Lung (tissue), 12 donors: Measurements from ENCODE around the gene STH. TPM values are rescaled to one million over a fixed set of nuclear protein-coding genes. Genes with fewer than 3 reads are reported as not detected.

Source experiments
- ATAC-seq: fragments of 200-7000 bp; cut with Tn5 transposase; one replicate; pipeline ENCODE4 v1.9.1; 2020; ENCODE audit warnings: moderate number of reproducible peaks; ENCODE audit not compliant: insufficient read depth, low FRiP score
- DNase-seq, 3 donors: peaks; one replicate each; pipeline ENCODE4 v3.0.0-alpha.2; 2013 to 2017
- H3K27ac ChIP-seq, 2 donors: one replicate each; pipeline ENCODE4 v1.5.1; 2013; ENCODE audit warnings: mild to moderate bottlenecking in 2 of 2, moderate library complexity in 2 of 2, control low read depth in 1 of 2, inconsistent platforms in 1 of 2, low read depth in 1 of 2, low read length in 1 of 2
- H3K27me3 ChIP-seq, 3 donors: one replicate each; pipeline ENCODE4 v1.5.1; 2013; ENCODE audit warnings: low read length in 2 of 3; ENCODE audit not compliant: control insufficient read depth in 3 of 3, insufficient read depth in 3 of 3
- H3K36me3 ChIP-seq, 4 donors: one replicate each; pipeline ENCODE4 v1.5.1; 2013; ENCODE audit warnings: low read length in 4 of 4, mild to moderate bottlenecking in 1 of 4, moderate library complexity in 1 of 4; ENCODE audit not compliant: control insufficient read depth in 4 of 4, insufficient read depth in 4 of 4
- H3K4me1 ChIP-seq, 5 donors: one replicate each; pipeline ENCODE4 v1.5.1; 2013; ENCODE audit warnings: low read length in 5 of 5, mild to moderate bottlenecking in 2 of 5, moderate library complexity in 1 of 5; ENCODE audit not compliant: control insufficient read depth in 5 of 5, insufficient read depth in 5 of 5
- H3K4me3 ChIP-seq: one replicate; pipeline ENCODE4 v1.5.1; 2013; ENCODE audit warnings: mild to moderate bottlenecking, control low read depth, moderate library complexity
- H3K9ac ChIP-seq, 2 donors: one replicate each; pipeline ENCODE4 v1.5.1; 2013; ENCODE audit warnings: low read length in 2 of 2, control low read depth in 1 of 2; ENCODE audit not compliant: insufficient read depth in 1 of 2
- H3K9me3 ChIP-seq, 4 donors: one replicate each; pipeline ENCODE4 v1.5.1; 2013; ENCODE audit warnings: low read length in 3 of 4, mild to moderate bottlenecking in 1 of 4, moderate library complexity in 1 of 4; ENCODE audit not compliant: control insufficient read depth in 4 of 4, insufficient read depth in 3 of 4
- WGBS, 2 donors: extraction: QIAGEN DNeasy Blood & Tissue Kit; methylation state at CpG; one replicate each; pipeline ENCODE4 v1.1.7; 2013; 5-methylcytosine and 5-hydroxymethylcytosine counted together
- polyA plus RNA-seq, 2 donors: library from polyadenylated mRNA; stranded (reverse); fragments of 200-250 nt; gene quantifications; one replicate each; pipeline ENCODE4 v1.2.1, GENCODE V29; 2013
- total RNA-seq, 2 donors: library from RNA; depleted of rRNA in 1 of 2; stranded (reverse); fragments of >200 nt in 1 of 2; gene quantifications; one replicate each; pipeline ENCODE4 v1.2.1, GENCODE V29; 2014 to 2021
- TF ChIP-seq, protein P1 (sequence below): IDR thresholded peaks from 2 replicates; pipeline ENCODE4 v1.5.1; 2012; ENCODE audit warnings: mild to moderate bottlenecking; ENCODE audit errors: control extremely low read depth, extremely low read depth
- donor health status: control.
- donor health status: control.
- donor health status: Bipolar disorder and iron deficiency.
- donor health status: healthy.
- donor health status: DM: yes; HTN: yes; CAD: no.

Gene STH
- total and polyA plus RNA-seq, 4 donors = not detected

DNA sequence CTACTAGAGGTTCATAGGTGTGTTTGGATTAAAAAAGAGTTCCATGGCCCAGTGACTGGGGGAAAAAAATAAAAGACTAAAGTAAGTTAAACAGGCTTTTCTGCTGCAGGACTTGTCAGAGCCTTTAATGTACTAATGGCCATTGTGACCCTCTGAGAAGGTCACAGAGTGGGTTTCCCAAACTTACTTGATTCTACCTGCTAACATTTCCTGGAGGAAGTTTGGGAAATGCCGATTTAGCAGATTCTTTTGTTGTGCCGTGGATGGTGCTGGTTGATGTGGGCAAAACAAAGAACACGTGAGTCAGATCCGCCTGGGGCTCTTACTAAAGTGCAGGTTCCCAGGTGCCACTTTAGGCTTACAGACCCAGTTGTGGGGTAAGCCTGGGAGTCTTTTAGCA, 13.6 kb upstream of the STH start:
- TF ChIP-seq, protein P1, sequence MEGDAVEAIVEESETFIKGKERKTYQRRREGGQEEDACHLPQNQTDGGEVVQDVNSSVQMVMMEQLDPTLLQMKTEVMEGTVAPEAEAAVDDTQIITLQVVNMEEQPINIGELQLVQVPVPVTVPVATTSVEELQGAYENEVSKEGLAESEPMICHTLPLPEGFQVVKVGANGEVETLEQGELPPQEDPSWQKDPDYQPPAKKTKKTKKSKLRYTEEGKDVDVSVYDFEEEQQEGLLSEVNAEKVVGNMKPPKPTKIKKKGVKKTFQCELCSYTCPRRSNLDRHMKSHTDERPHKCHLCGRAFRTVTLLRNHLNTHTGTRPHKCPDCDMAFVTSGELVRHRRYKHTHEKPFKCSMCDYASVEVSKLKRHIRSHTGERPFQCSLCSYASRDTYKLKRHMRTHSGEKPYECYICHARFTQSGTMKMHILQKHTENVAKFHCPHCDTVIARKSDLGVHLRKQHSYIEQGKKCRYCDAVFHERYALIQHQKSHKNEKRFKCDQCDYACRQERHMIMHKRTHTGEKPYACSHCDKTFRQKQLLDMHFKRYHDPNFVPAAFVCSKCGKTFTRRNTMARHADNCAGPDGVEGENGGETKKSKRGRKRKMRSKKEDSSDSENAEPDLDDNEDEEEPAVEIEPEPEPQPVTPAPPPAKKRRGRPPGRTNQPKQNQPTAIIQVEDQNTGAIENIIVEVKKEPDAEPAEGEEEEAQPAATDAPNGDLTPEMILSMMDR = no peak
- Histone ChIP-seq H3K9ac (no peak overlapping the region), H3K4me3 (no peak overlapping the region), H3K4me1 (no peaks in the 10 kb centered on the region), H3K9me3 (no peaks in the 10 kb centered on the region), H3K27me3 (no peaks in the 10 kb centered on the region), H3K36me3 (no peaks in the 10 kb centered on the region), H3K27ac (no peak overlapping the region)
- DNase-seq (no peak), ATAC-seq (no peak)
- WGBS, 2 donors = 74 to 75% methylated on average over 4 of the region's 4 CpGs

DNA sequence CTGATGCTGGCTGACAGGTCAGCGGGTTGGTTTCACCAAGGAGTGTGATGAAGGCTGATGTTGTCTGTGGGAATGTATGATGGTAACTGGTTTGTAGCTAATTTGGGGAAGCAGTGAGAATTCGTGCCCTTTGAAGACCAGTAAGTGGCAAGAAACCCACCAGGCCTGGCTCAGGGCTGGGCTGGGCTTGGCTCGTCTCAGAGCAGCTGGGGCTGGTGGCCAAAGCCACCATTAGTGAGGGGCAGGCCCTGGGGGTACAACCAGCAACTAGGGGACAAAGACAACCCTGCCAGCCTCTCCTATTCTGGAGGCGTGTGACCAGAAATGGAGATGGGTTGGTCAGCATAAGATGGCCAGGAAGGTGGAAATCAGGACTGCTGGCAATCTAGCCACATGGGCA, 13.0 kb upstream of the STH start:
- no peak overlapping the region for H3K27ac ChIP-seq
- no peak overlapping the region for H3K4me3 ChIP-seq
- no peaks in the 10 kb centered on the region for H3K36me3 ChIP-seq
- H3K9ac ChIP-seq = no peak overlapping the region
- TF ChIP-seq, protein P1 = no peak
- H3K27me3 ChIP-seq = no peaks in the 10 kb centered on the region
- 89 to 90% methylated on average over 4 of the region's 4 CpGs for WGBS, 2 donors
- no peaks in the 10 kb centered on the region for H3K4me1 ChIP-seq
- ATAC-seq (no peak), DNase-seq (no peak)
- no peaks in the 10 kb centered on the region for H3K9me3 ChIP-seq

DNA sequence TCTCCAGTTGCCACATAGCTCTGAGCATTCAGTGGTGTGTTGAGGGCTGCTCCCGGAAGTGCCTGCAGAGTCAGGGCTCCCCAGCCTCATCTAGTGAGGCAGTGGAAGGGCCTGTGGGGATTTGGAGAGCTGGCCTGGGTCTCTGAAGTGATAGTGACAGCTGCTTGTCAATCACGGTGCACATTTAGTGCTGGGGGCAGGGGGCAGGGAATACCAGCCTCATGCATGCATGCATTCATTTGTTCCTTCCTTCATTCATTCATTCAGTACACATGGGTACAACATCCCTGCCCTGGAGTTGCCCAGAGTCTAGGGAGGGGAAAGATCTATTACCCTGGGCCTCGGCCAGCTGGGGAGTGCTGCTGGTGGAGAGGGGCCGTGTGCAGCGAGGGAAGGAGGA, 11.3 kb upstream of the STH start:
- Histone ChIP-seq H3K36me3 (no peaks in the 10 kb centered on the region), H3K27me3 (no peaks in the 10 kb centered on the region), H3K9ac (no peak overlapping the region), H3K9me3 (no peaks in the 10 kb centered on the region), H3K27ac (no peak overlapping the region), H3K4me3 (no peak overlapping the region), H3K4me1 (no peaks in the 10 kb centered on the region)
- WGBS, 2 donors = 78 to 87% methylated on average over 5 of the region's 5 CpGs
- no peak for ATAC-seq
- TF ChIP-seq, protein P1 = no peak
- no peak for DNase-seq

DNA sequence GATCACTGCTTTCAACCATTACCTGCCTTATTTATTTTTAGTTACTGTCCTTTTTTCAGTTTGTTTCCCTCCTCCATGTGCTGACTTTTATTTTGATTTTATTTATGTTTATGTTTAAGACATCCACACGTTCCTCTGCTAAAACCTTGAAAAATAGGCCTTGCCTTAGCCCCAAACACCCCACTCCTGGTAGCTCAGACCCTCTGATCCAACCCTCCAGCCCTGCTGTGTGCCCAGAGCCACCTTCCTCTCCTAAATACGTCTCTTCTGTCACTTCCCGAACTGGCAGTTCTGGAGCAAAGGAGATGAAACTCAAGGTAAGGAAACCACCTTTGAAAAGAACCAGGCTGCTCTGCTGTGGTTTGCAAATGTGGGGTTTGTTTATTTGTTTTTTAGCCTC, 9.3 kb upstream of the STH start:
- WGBS, 2 donors = 79 to 81% methylated on average over 3 of the region's 3 CpGs
- Histone ChIP-seq H3K36me3 (no peaks in the 10 kb centered on the region), H3K4me3 (no peak overlapping the region), H3K9me3 (no peaks in the 10 kb centered on the region), H3K4me1 (no peaks in the 10 kb centered on the region), H3K27me3 (no peaks in the 10 kb centered on the region), H3K9ac (no peak overlapping the region), H3K27ac (no peak overlapping the region)
- TF ChIP-seq, protein P1 = no peak
- no peak for ATAC-seq
- DNase-seq = no peak
